Mesendoderm (in vitro differentiated cells): ENCODE results near the gene CTSF.
"Not testable (repeated sequence)": the region's sequence is repeated elsewhere in the genome, so short reads cannot be mapped to it uniquely, and the experiment has no call there.

Experiments
- DNase-seq: peaks from one replicate; pipeline ENCODE4 v3.0.0; 2013
- H2AK5ac ChIP-seq: 2 replicates; pipeline ENCODE4 v1.6.1; 2013; ENCODE audit warnings: low read length, inconsistent platforms
- H2BK120ac ChIP-seq: 2 replicates; pipeline ENCODE4 v1.6.1; 2013; ENCODE audit warnings: low read depth, mild to moderate bottlenecking, low read length, moderate library complexity, mixed read lengths
- H2BK15ac ChIP-seq: replicated peaks from 2 replicates; pipeline ENCODE4 v1.6.1; 2013; ENCODE audit warnings: low read depth, mild to moderate bottlenecking, moderate library complexity
- H2BK5ac ChIP-seq: 2 replicates; pipeline ENCODE4 v1.6.1; 2013; ENCODE audit warnings: low read length, inconsistent platforms
- H3K18ac ChIP-seq: 2 replicates; pipeline ENCODE4 v1.6.1; 2013; ENCODE audit warnings: mild to moderate bottlenecking, low read length, mixed read lengths
- H3K23ac ChIP-seq: one replicate; pipeline ENCODE4 v1.6.1; 2013; ENCODE audit warnings: low read length
- H3K27ac ChIP-seq: 2 replicates; pipeline ENCODE4 v1.5.1; 2013; ENCODE audit warnings: low read depth, mild to moderate bottlenecking, inconsistent platforms, low read length, moderate library complexity
- H3K27me3 ChIP-seq: 2 replicates; pipeline ENCODE4 v1.6.1; 2013; ENCODE audit warnings: low read length, control low read depth, mild to moderate bottlenecking, inconsistent platforms; ENCODE audit not compliant: insufficient read depth, poor library complexity
- H3K36me3 ChIP-seq: 2 replicates; pipeline ENCODE4 v1.6.1; 2013; ENCODE audit warnings: low read length, inconsistent platforms; ENCODE audit not compliant: control insufficient read depth, insufficient read depth
- H3K4ac ChIP-seq: one replicate; pipeline ENCODE4 v1.6.1; 2013; ENCODE audit warnings: low read depth, mild to moderate bottlenecking, low read length, moderate library complexity
- H3K4me1 ChIP-seq: 2 replicates; pipeline ENCODE4 v1.6.1; 2013; ENCODE audit warnings: low read depth, low read length, inconsistent platforms; ENCODE audit not compliant: control insufficient read depth
- H3K4me2 ChIP-seq: 2 replicates; pipeline ENCODE4 v1.6.1; 2013; ENCODE audit warnings: low read length
- H3K4me3 ChIP-seq: 2 replicates; pipeline ENCODE4 v1.5.1; 2013; ENCODE audit warnings: mild to moderate bottlenecking, low read length
- H3K56ac ChIP-seq: one replicate; pipeline ENCODE4 v1.6.1; 2013; ENCODE audit warnings: low read length
- H3K79me1 ChIP-seq: 2 replicates; pipeline ENCODE4 v1.6.1; 2013; ENCODE audit warnings: low read length, inconsistent platforms
- H3K79me2 ChIP-seq: 2 replicates; pipeline ENCODE4 v1.6.1; 2013; ENCODE audit warnings: mild to moderate bottlenecking, low read length; ENCODE audit not compliant: control insufficient read depth, insufficient read depth
- H3K9ac ChIP-seq: 2 replicates; pipeline ENCODE4 v1.6.1; 2013; ENCODE audit warnings: low read length, inconsistent platforms
- H4K5ac ChIP-seq: one replicate; pipeline ENCODE4 v1.6.1; 2013; ENCODE audit warnings: low read length
- H4K8ac ChIP-seq: one replicate; pipeline ENCODE4 v1.6.1; 2013; ENCODE audit warnings: low read depth, mild to moderate bottlenecking, control low read depth, low read length, moderate library complexity
- WGBS: extraction: QIAGEN DNeasy Blood & Tissue Kit; methylation state at CpG from one replicate; pipeline ENCODE4 v1.1.7; 2013; ENCODE audit warnings: low lambda C conversion rate, missing lambda C conversion rate; ENCODE audit not compliant: insufficient coverage; ENCODE audit errors: extremely low coverage; 5-methylcytosine and 5-hydroxymethylcytosine counted together

Gene CTSF

GRCh38 chr11:66542362-66542761 lies 26.0 kb downstream of the CTSF start:
- DNase-seq = no peak
- H3K4me1 ChIP-seq = no peaks in the 10 kb centered on the region
- no peak overlapping the region for H4K8ac ChIP-seq
- no peaks in the 10 kb centered on the region for H3K79me1 ChIP-seq
- no peak overlapping the region for H3K9ac ChIP-seq
- H4K5ac ChIP-seq = no peak overlapping the region
- no peak overlapping the region for H2BK15ac ChIP-seq
- no peak overlapping the region for H3K4me2 ChIP-seq
- no peaks in the 10 kb centered on the region for H3K36me3 ChIP-seq
- H3K56ac ChIP-seq = no peak overlapping the region
- no peak overlapping the region for H2BK5ac ChIP-seq
- no peak overlapping the region for H3K4me3 ChIP-seq
- WGBS = no CpG with 5 or more reads among the region's 10 CpGs
- no peak overlapping the region for H3K23ac ChIP-seq
- H3K27me3 ChIP-seq = no peaks in the 10 kb centered on the region
- no peaks in the 10 kb centered on the region for H3K79me2 ChIP-seq
- no peak overlapping the region for H3K27ac ChIP-seq
- no peak overlapping the region for H3K18ac ChIP-seq
- no peak overlapping the region for H3K4ac ChIP-seq
- H2BK120ac ChIP-seq = no peak overlapping the region
- no peak overlapping the region for H2AK5ac ChIP-seq

DNA sequence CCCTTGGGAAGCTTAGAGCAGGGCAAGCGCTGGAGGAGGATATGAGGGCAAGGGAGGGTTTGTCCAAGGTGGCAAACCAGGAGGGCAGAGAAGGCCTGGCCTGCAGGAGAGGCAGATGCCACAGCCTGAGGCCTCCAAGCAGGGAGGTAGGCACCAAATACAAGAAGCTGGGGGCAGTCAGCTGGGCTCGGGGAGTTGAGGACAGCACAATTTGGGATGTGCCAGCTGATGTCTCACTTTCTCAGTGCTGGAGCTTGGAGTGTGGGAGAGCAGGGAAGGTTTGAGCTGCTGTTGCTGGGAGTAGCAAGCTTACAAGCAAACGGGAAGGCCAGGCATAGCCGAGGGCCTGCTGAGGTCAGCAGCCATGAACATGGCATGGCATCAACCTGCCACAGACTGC lies 26.5 kb downstream of the CTSF start:
- Histone ChIP-seq H3K9ac (no peak overlapping the region), H4K5ac (no peak overlapping the region), H3K27me3 (no peaks in the 10 kb centered on the region), H2BK5ac (no peak overlapping the region), H3K4me2 (no peak overlapping the region), H3K27ac (no peak overlapping the region), H3K36me3 (no peaks in the 10 kb centered on the region), H3K4me3 (no peak overlapping the region), H3K4me1 (no peaks in the 10 kb centered on the region), H2AK5ac (no peak overlapping the region), H3K18ac (no peak overlapping the region), H2BK15ac (no peak overlapping the region), H3K79me2 (no peaks in the 10 kb centered on the region), H3K79me1 (no peaks in the 10 kb centered on the region), H4K8ac (no peak overlapping the region), H3K4ac (no peak overlapping the region), H2BK120ac (no peak overlapping the region), H3K56ac (no peak overlapping the region), H3K23ac (no peak overlapping the region)
- WGBS = no CpG with 5 or more reads among the region's 4 CpGs
- no peak for DNase-seq

DNA sequence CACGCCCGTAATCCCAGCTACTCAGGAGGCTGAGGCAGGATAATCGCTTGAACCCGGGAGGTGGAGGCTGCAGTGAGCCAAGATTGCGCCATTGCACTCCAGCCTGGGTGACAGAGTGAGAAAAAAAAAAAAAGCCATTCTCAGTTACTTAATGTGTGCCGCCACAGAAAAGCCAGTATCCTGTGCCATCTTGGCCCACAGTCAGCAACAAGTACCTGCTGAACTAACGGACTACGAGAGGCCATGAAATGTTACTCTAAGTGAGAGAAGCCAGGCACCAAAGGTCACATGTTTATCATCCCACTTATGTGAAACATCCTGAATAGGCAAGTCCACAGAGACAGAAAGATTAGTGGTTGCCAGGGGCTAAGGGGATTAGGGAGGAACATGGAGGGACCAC lies 27.8 kb downstream of the CTSF start:
- not testable (repeated sequence) for H3K4ac ChIP-seq, DNase-seq
- whole genome bisulfite sequencing = no CpG with 5 or more reads among the region's 8 CpGs

DNA sequence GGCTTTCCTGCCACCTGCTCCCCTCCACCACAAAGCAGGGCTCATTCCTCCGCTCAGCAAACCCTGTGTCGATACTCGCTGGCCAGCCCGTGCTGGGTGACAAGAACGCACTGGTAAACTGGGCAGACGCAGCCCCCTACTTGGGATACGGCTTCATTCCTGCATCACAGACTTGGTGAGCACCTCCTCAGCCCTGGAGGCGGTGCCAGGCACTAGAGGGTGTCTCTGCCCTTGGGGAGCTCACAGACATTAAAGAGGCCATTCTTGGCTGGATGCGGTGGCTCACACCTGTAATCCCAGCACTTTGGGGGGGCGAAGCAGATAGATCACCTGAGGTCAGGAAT lies 28.6 kb downstream of the CTSF start:
- Histone ChIP-seq H3K4me2 (no peak overlapping the region), H2BK120ac (no peak overlapping the region), H3K36me3 (no peaks in the 10 kb centered on the region), H3K4me3 (no peak overlapping the region), H3K4me1 (no peaks in the 10 kb centered on the region), H3K4ac (no peak overlapping the region), H2AK5ac (no peak overlapping the region), H3K9ac (no peak overlapping the region), H3K18ac (no peak overlapping the region), H3K79me2 (no peaks in the 10 kb centered on the region), H3K56ac (no peak overlapping the region), H2BK15ac (no peak overlapping the region), H3K27me3 (no peaks in the 10 kb centered on the region), H3K79me1 (no peaks in the 10 kb centered on the region), H2BK5ac (no peak overlapping the region), H4K8ac (no peak overlapping the region), H3K27ac (no peak overlapping the region), H4K5ac (no peak overlapping the region), H3K23ac (no peak overlapping the region)
- no CpG with 5 or more reads among the region's 10 CpGs for WGBS
- DNase-seq = no peak

More for the DNA sequence above, 27.8 kb downstream of the CTSF start:
- not testable (repeated sequence) for H3K23ac ChIP-seq, H3K9ac ChIP-seq, H3K56ac ChIP-seq, H3K27ac ChIP-seq, H3K4me2 ChIP-seq, H3K27me3 ChIP-seq, H3K36me3 ChIP-seq, H3K18ac ChIP-seq, H4K8ac ChIP-seq, H4K5ac ChIP-seq, H3K4me3 ChIP-seq, H2AK5ac ChIP-seq, H2BK15ac ChIP-seq, H3K4me1 ChIP-seq, H2BK5ac ChIP-seq, H2BK120ac ChIP-seq, H3K79me2 ChIP-seq, H3K79me1 ChIP-seq

DNA sequence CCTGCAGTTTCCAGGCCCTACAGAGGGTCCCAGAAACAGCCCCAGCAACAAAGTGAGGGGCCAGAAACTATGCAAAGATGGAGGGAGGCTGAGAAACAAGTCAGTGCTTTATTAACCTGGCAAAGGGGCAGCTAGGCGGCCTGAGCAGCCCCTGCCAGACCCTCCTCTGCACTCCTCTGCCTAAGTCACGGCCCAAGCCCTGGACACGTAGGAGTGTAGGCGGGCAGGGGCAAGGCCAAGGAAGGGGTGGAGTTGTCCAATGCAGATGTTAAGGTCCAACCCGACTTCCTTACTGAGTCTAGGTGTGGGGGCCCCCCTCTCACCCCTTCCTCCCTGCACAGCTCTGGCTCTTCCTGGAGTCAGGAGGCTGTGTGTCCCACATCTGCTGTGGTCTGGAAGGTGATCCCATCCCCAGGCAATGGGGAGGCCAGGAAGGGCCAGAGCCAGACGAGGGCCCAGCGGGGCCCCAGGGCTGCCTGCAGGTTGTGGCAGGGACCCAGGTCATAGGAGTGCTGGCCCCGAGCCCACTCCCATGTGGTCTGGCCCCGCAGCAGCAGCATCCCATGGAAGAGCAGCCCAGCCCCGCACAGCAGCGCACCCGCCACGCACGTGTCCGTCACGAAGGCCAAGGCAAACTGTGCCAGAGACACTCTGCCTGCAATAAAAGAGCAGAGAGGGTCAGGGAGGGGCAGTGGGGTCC lies 29.1 kb downstream of the CTSF start:
- WGBS = no CpG with 5 or more reads among the region's 16 CpGs
- H3K36me3 ChIP-seq = no peaks in the 10 kb centered on the region
- H3K27ac ChIP-seq = no peak overlapping the region
- H3K79me2 ChIP-seq = no peaks in the 10 kb centered on the region
- no peak overlapping the region for H4K5ac ChIP-seq
- H3K27me3 ChIP-seq = no peaks in the 10 kb centered on the region
- no peak overlapping the region for H3K18ac ChIP-seq
- H4K8ac ChIP-seq = no peak overlapping the region
- H3K79me1 ChIP-seq = no peaks in the 10 kb centered on the region
- H2AK5ac ChIP-seq = no peak overlapping the region
- no peak overlapping the region for H3K4me2 ChIP-seq
- H2BK5ac ChIP-seq = no peak overlapping the region
- H3K4me1 ChIP-seq = no peaks in the 10 kb centered on the region
- H2BK15ac ChIP-seq = no peak overlapping the region
- H3K9ac ChIP-seq = no peak overlapping the region
- no peak overlapping the region for H2BK120ac ChIP-seq
- H3K4ac ChIP-seq = no peak overlapping the region
- no peak for DNase-seq
- no peak overlapping the region for H3K23ac ChIP-seq
- H3K56ac ChIP-seq = no peak overlapping the region
- no peak overlapping the region for H3K4me3 ChIP-seq

GRCh38 chr11:66532784-66533183 lies 35.6 kb downstream of the CTSF start:
- Histone ChIP-seq H3K27me3 (no peaks in the 10 kb centered on the region), H3K23ac (no peak overlapping the region), H3K4me2 (no peak overlapping the region), H2BK120ac (no peak overlapping the region), H3K79me2 (no peaks in the 10 kb centered on the region), H4K8ac (no peak overlapping the region), H3K56ac (no peak overlapping the region), H3K4me1 (no peaks in the 10 kb centered on the region), H3K79me1 (no peaks in the 10 kb centered on the region), H3K4ac (no peak overlapping the region), H3K18ac (no peak overlapping the region), H2BK15ac (no peak overlapping the region), H3K9ac (no peak overlapping the region), H3K27ac (no peak overlapping the region), H2BK5ac (no peak overlapping the region), H3K36me3 (no peaks in the 10 kb centered on the region), H3K4me3 (no peak overlapping the region), H2AK5ac (no peak overlapping the region), H4K5ac (no peak overlapping the region)
- DNase-seq = no peak
- no CpG with 5 or more reads among the region's 6 CpGs for WGBS
